SK-N-SH (cell line): ENCODE data around the gene SZT2. TPM values are rescaled to one million over a fixed set of nuclear protein-coding genes. Genes with fewer than 3 reads are reported as not detected.

Source experiments
- CTCF ChIA-PET: fragments of 300-600, 350-600 bp; formaldehyde crosslinking; extraction: SDS; loops from one replicate; lab custom pipeline; 2021; lab: Yijun Ruan, JAX
- POLR2A ChIA-PET: fragments of 350-600 bp; sonication (Branson Sonifier 250); formaldehyde crosslinking; extraction: SDS; loops from one replicate; lab custom pipeline; 2020; ENCODE audit warnings: antibody characterized with exemption, inconsistent platforms; lab: Yijun Ruan, JAX
- DNase-seq: peaks from one replicate; pipeline ENCODE4 v3.0.0; 2012
- H2AFZ ChIP-seq: fragments of 200-600 bp; sonication (generic); 2 replicates; pipeline ENCODE4 v1.8.1; 2016; ENCODE audit warnings: antibody characterized with exemption, mild to moderate bottlenecking, low read depth
- H3F3A ChIP-seq: fragments of 200-600 bp; sonication (generic); replicated peaks from 2 replicates; pipeline ENCODE3; 2016; ENCODE audit warnings: antibody characterized with exemption, mild to moderate bottlenecking; ENCODE audit not compliant: insufficient read depth
- H3K27ac ChIP-seq, 2 experiments: fragments of 200-500 bp in 1 of 2; fragments of 200-600 bp in 1 of 2; sonication (Bioruptor generic) in 1 of 2; sonication (generic), shearing (Covaris generic) in 1 of 2; 2 replicates each; pipeline versions ENCODE4 v1.5.1 to v1.6.1; 2014 to 2016; ENCODE audit warnings: low read depth in 2 of 2, inconsistent platforms in 1 of 2, low read length in 1 of 2, mild to moderate bottlenecking in 1 of 2, mixed read lengths in 1 of 2
- H3K27me3 ChIP-seq: fragments of 200-600 bp; sonication (generic), shearing (Covaris generic); 2 replicates; pipeline ENCODE4 v1.6.1; 2016; ENCODE audit warnings: mixed run types; ENCODE audit not compliant: insufficient read depth
- H3K36me3 ChIP-seq, 2 experiments: fragments of 200-500 bp in 1 of 2; fragments of 200-600 bp in 1 of 2; sonication (Bioruptor generic) in 1 of 2; sonication (generic) in 1 of 2; replicated peaks in 1 of 2; 2 replicates each; pipeline versions ENCODE3 to v1.5.1; 2014 to 2016; ENCODE audit warnings: low read length in 1 of 2, mild to moderate bottlenecking in 1 of 2; ENCODE audit not compliant: insufficient read depth in 2 of 2, control insufficient read depth in 1 of 2
- H3K4me1 ChIP-seq, 2 experiments: fragments of 200-500 bp in 1 of 2; fragments of 200-600 bp in 1 of 2; sonication (Bioruptor generic) in 1 of 2; sonication (generic), shearing (Covaris generic) in 1 of 2; 2 replicates each; pipeline versions ENCODE4 v1.5.1 to v1.6.1; 2014 to 2016; ENCODE audit warnings: low read depth in 1 of 2, low read length in 1 of 2, mixed run types in 1 of 2; ENCODE audit not compliant: insufficient read depth in 2 of 2, control insufficient read depth in 1 of 2
- H3K4me2 ChIP-seq: fragments of 200-600 bp; sonication (generic), shearing (Covaris generic); 2 replicates; pipeline ENCODE4 v1.6.1; 2017; ENCODE audit warnings: mixed run types
- H3K4me3 ChIP-seq, 2 experiments: fragments of 200-500 bp in 1 of 2; fragments of 200-600 bp in 1 of 2; sonication (Bioruptor generic) in 1 of 2; sonication (generic), shearing (Covaris generic) in 1 of 2; 2 replicates each; pipeline versions ENCODE4 v1.5.1 to v1.8.1; 2014 to 2016; ENCODE audit warnings: low read depth in 2 of 2, inconsistent platforms in 1 of 2, low read length in 1 of 2, mild to moderate bottlenecking in 1 of 2, mixed read lengths in 1 of 2, moderate library complexity in 1 of 2
- H3K79me2 ChIP-seq: fragments of 200-600 bp; sonication (generic); 2 replicates; pipeline ENCODE4 v1.8.1; 2017; ENCODE audit warnings: mild to moderate bottlenecking; ENCODE audit not compliant: insufficient read depth
- H3K9ac ChIP-seq: fragments of 200-600 bp; sonication (generic); 2 replicates; pipeline ENCODE4 v1.6.1; 2017; ENCODE audit warnings: mixed run types
- H3K9me2 ChIP-seq: fragments of 200-600 bp; sonication (generic); 2 replicates; pipeline ENCODE4 v1.6.1; 2017; ENCODE audit warnings: mixed run types
- H3K9me3 ChIP-seq: fragments of 200-600 bp; sonication (generic); 2 replicates; pipeline ENCODE4 v1.6.1; 2017; ENCODE audit warnings: mixed run types, mild to moderate bottlenecking, moderate library complexity
- H4K20me1 ChIP-seq: fragments of 200-600 bp; sonication (generic); 2 replicates; pipeline ENCODE4 v1.6.1; 2017; ENCODE audit warnings: mild to moderate bottlenecking, mixed run types; ENCODE audit not compliant: insufficient read depth
- ELF1 ChIP-seq: IDR thresholded peaks from 2 replicates; pipeline ENCODE4 v1.4.0; 2012
- EP300 ChIP-seq, 2 experiments: IDR thresholded peaks; 2 replicates each; pipeline versions ENCODE4 v1.4.0 to v1.6.1; 2012; ENCODE audit warnings: borderline replicate concordance in 1 of 2, low read depth in 1 of 2, low read length in 1 of 2
- EZH2phosphoT487 ChIP-seq: fragments of 200-600 bp; sonication (generic); IDR thresholded peaks from 2 replicates; pipeline ENCODE4 v1.6.1; 2017; ENCODE audit warnings: low read depth, mixed run types, mild to moderate bottlenecking, antibody characterized with exemption, moderate library complexity, borderline replicate concordance
- FOSL2 ChIP-seq: IDR thresholded peaks from 2 replicates; pipeline ENCODE4 v1.4.0; 2012; ENCODE audit warnings: low read depth, mild to moderate bottlenecking, moderate library complexity, borderline replicate concordance
- FOXJ3 ChIP-seq: sonication (generic); formaldehyde crosslinking; IDR thresholded peaks from 2 replicates; pipeline ENCODE4 v1.5.1; 2020; ENCODE audit warnings: mild to moderate bottlenecking, missing genetic modification reagents
- FOXM1 ChIP-seq: IDR thresholded peaks from 2 replicates; pipeline ENCODE4 v1.4.0; 2012; ENCODE audit warnings: low read depth, mild to moderate bottlenecking
- GABPA ChIP-seq: IDR thresholded peaks from 2 replicates; pipeline ENCODE4 v1.4.0; 2012; ENCODE audit warnings: low read depth, mild to moderate bottlenecking
- GATA2 ChIP-seq: sonication (generic); formaldehyde crosslinking; IDR thresholded peaks from 2 replicates; pipeline ENCODE4 v1.5.0; 2020; ENCODE audit warnings: mild to moderate bottlenecking, missing genetic modification reagents
- JUND ChIP-seq: IDR thresholded peaks from 2 replicates; pipeline ENCODE4 v1.4.0; 2012
- MXI1 ChIP-seq: IDR thresholded peaks from 2 replicates; pipeline ENCODE4 v1.6.1; 2012; ENCODE audit warnings: mild to moderate bottlenecking, low read depth, low read length, improper control_type of control experiment
- POLR2AphosphoS5 ChIP-seq: IDR thresholded peaks from 2 replicates; pipeline ENCODE4 v1.6.1; 2012; ENCODE audit warnings: low read depth, low read length
- RAD21 ChIP-seq: IDR thresholded peaks from 2 replicates; pipeline ENCODE4 v1.6.1; 2012; ENCODE audit warnings: mild to moderate bottlenecking, low read length
- RCOR1 ChIP-seq: fragments of 150-350 bp; IDR thresholded peaks from 2 replicates; pipeline ENCODE4 v1.6.1; 2017; ENCODE audit warnings: antibody characterized with exemption, low read length
- RFX5 ChIP-seq: IDR thresholded peaks from 2 replicates; pipeline ENCODE4 v1.6.1; 2012; ENCODE audit warnings: mild to moderate bottlenecking, improper control_type of control experiment, low read length
- RXRA ChIP-seq: IDR thresholded peaks from 2 replicates; pipeline ENCODE4 v1.4.0; 2012; ENCODE audit warnings: low read depth, mild to moderate bottlenecking, borderline replicate concordance
- TCF12 ChIP-seq: IDR thresholded peaks from 2 replicates; pipeline ENCODE4 v1.4.0; 2012
- TEAD4 ChIP-seq: IDR thresholded peaks from 2 replicates; pipeline ENCODE4 v1.4.0; 2012; ENCODE audit warnings: mild to moderate bottlenecking, borderline replicate concordance; ENCODE audit not compliant: insufficient read depth
- WGBS: methylation state at CpG from one replicate; pipeline ENCODE4 v1.1.6; 2017; ENCODE audit warnings: low lambda C conversion rate; 5-methylcytosine and 5-hydroxymethylcytosine counted together
- polyA plus RNA-seq, 3 experiments: library from polyadenylated mRNA; depleted of rRNA; stranded (reverse); fragments of >200 nt; gene quantifications; 2 replicates each; pipeline ENCODE4 v1.2.3, GENCODE V29; 2012
- TF ChIP-seq, protein P1 (sequence below): IDR thresholded peaks from 2 replicates; pipeline ENCODE4 v1.6.1; 2012; ENCODE audit warnings: mild to moderate bottlenecking, low read depth, low read length, moderate library complexity
- TF ChIP-seq, protein P2 (sequence below): IDR thresholded peaks from 2 replicates; pipeline ENCODE4 v1.4.0; 2012; ENCODE audit warnings: low read depth, borderline replicate concordance
- TF ChIP-seq, protein P3 (sequence below): IDR thresholded peaks from 2 replicates; pipeline ENCODE4 v1.4.0; 2012; ENCODE audit warnings: low read depth, borderline replicate concordance
- TF ChIP-seq, protein P4 (sequence below): IDR thresholded peaks from 2 replicates; pipeline ENCODE4 v1.4.0; 2012; ENCODE audit warnings: low read depth
- TF ChIP-seq, protein P5 (sequence below): fragments of 200-600 bp; sonication (generic); IDR thresholded peaks from 2 replicates; pipeline ENCODE4 v1.6.1; 2017; ENCODE audit warnings: antibody characterized with exemption, mild to moderate bottlenecking, moderate library complexity
- TF ChIP-seq, protein P6 (sequence below): fragments of 150-350 bp; IDR thresholded peaks from 2 replicates; pipeline ENCODE4 v1.6.1; 2016; ENCODE audit warnings: mild to moderate bottlenecking, low read depth, low read length

Gene SZT2
- polyA plus RNA-seq, 1 of the 3 experiments (the other 2 are of a cell fraction) = 12.9 TPM

DNA sequence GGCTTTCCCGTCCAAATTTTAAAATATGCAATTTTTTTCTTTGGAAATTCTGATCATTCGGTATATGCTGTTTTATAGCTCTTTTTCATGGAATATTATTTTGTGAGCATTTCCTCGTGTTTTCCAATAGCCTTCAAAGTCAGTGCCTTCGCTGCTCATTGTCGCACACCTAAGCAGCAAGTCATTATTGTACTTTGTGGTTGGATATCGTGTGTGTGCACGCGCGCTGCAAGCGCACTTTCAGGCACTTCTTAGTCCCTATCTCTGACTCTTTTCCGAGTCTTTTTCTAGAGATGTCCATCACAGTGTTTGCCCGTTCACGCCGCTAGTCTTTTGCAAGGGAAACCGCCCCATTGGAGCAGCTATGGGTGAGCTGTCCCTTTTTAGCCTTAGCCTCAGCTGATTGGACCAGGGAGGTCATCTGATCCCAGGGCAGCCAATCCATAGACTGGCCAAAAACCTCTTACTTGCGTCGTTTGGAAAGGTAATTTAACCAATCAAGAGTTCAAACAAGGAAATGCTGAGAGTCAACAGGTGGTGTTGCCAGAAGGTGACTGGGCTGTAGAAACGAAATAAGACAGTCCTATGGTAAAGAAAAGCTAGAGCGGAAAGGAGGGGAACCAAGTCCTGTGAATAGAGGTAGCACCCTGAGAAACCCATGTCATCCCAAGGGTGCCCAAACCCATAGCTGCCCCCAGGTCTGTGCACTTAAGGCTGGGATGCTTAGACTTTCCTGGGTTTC lies 64.7 kb downstream of the SZT2 start:
- Histone ChIP-seq H3K9me3 (no peaks in the 10 kb centered on the region), H2AFZ (peak overlapping the region; percentile 68; the same call in 1 of the 2 replicates), H3K36me3 (peaks cover 0 to 16% of the 10 kb centered on the region in 2 experiments), H3K4me2 (peak overlapping the region; percentile 17), H3K9me2 (no peaks in the 10 kb centered on the region), H3K27me3 (no peaks in the 10 kb centered on the region), H4K20me1 (no peaks in the 10 kb centered on the region), H3K79me2 (no peaks in the 10 kb centered on the region), H3K4me1 (peaks cover 0 to 15% of the 10 kb centered on the region in 2 experiments; a peak in 3 of 4 replicates), H3F3A (peaks cover 16% of the 10 kb centered on the region), H3K27ac (peak overlapping the region; percentile 45 to 84; a peak in 3 of 4 replicates), H3K4me3 (peak overlapping the region; percentile 37 to 48; a peak in 3 of 4 replicates), H3K9ac (peak overlapping the region; percentile 43; the same call in 1 of the 2 replicates)
- DNase-seq = peak; percentile 81
- ChIA-PET POLR2A (interaction anchor here (0.5 to 1.4 kb wide), 6 partner anchors 10 to 44 kb away, joined by 3 to 5 read pairs (median 3); no protein-coding TSS in a partner anchor), CTCF (interaction anchor here (1.2 to 1.7 kb wide), 3 partner anchors 13 to 480 kb away, joined by 4 read pairs; no protein-coding TSS in a partner anchor)
- whole genome bisulfite sequencing = 56% methylated on average over 19 of the region's 19 CpGs
- TF ChIP-seq, protein P1, sequence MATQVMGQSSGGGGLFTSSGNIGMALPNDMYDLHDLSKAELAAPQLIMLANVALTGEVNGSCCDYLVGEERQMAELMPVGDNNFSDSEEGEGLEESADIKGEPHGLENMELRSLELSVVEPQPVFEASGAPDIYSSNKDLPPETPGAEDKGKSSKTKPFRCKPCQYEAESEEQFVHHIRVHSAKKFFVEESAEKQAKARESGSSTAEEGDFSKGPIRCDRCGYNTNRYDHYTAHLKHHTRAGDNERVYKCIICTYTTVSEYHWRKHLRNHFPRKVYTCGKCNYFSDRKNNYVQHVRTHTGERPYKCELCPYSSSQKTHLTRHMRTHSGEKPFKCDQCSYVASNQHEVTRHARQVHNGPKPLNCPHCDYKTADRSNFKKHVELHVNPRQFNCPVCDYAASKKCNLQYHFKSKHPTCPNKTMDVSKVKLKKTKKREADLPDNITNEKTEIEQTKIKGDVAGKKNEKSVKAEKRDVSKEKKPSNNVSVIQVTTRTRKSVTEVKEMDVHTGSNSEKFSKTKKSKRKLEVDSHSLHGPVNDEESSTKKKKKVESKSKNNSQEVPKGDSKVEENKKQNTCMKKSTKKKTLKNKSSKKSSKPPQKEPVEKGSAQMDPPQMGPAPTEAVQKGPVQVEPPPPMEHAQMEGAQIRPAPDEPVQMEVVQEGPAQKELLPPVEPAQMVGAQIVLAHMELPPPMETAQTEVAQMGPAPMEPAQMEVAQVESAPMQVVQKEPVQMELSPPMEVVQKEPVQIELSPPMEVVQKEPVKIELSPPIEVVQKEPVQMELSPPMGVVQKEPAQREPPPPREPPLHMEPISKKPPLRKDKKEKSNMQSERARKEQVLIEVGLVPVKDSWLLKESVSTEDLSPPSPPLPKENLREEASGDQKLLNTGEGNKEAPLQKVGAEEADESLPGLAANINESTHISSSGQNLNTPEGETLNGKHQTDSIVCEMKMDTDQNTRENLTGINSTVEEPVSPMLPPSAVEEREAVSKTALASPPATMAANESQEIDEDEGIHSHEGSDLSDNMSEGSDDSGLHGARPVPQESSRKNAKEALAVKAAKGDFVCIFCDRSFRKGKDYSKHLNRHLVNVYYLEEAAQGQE = no peak
- TF ChIP-seq RAD21 = no peak
- no peak for TF ChIP-seq FOXJ3 (CRISPR knock-in tag)
- TF ChIP-seq RCOR1 = no peak
- TF ChIP-seq GABPA = no peak
- TF ChIP-seq, protein P2, sequence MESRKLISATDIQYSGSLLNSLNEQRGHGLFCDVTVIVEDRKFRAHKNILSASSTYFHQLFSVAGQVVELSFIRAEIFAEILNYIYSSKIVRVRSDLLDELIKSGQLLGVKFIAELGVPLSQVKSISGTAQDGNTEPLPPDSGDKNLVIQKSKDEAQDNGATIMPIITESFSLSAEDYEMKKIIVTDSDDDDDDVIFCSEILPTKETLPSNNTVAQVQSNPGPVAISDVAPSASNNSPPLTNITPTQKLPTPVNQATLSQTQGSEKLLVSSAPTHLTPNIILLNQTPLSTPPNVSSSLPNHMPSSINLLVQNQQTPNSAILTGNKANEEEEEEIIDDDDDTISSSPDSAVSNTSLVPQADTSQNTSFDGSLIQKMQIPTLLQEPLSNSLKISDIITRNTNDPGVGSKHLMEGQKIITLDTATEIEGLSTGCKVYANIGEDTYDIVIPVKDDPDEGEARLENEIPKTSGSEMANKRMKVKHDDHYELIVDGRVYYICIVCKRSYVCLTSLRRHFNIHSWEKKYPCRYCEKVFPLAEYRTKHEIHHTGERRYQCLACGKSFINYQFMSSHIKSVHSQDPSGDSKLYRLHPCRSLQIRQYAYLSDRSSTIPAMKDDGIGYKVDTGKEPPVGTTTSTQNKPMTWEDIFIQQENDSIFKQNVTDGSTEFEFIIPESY = no peak
- TF ChIP-seq, protein P3, sequence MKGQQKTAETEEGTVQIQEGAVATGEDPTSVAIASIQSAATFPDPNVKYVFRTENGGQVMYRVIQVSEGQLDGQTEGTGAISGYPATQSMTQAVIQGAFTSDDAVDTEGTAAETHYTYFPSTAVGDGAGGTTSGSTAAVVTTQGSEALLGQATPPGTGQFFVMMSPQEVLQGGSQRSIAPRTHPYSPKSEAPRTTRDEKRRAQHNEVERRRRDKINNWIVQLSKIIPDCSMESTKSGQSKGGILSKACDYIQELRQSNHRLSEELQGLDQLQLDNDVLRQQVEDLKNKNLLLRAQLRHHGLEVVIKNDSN = peak; percentile 54; the same call in 1 of the 2 replicates
- 0 out of 2 replicates have a peak, but pooled peaks have one; percentile 23 for TF ChIP-seq MXI1
- no peak for TF ChIP-seq FOSL2
- TF ChIP-seq GATA2 (CRISPR knock-in tag) = no peak
- no peak for TF ChIP-seq EZH2phosphoT487
- TF ChIP-seq JUND = no peak
- TF ChIP-seq, protein P4, sequence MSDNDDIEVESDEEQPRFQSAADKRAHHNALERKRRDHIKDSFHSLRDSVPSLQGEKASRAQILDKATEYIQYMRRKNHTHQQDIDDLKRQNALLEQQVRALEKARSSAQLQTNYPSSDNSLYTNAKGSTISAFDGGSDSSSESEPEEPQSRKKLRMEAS = 0 out of 2 replicates have a peak, but pooled peaks have one; percentile 1
- no peak for TF ChIP-seq EP300 (IDR thresholded peaks at IDR 0.05; ENCODE audit: borderline replicate concordance in 1 of 2, low read depth in 1 of 2, low read length in 1 of 2)
- TF ChIP-seq POLR2AphosphoS5 = no peak
- TF ChIP-seq, protein P5, sequence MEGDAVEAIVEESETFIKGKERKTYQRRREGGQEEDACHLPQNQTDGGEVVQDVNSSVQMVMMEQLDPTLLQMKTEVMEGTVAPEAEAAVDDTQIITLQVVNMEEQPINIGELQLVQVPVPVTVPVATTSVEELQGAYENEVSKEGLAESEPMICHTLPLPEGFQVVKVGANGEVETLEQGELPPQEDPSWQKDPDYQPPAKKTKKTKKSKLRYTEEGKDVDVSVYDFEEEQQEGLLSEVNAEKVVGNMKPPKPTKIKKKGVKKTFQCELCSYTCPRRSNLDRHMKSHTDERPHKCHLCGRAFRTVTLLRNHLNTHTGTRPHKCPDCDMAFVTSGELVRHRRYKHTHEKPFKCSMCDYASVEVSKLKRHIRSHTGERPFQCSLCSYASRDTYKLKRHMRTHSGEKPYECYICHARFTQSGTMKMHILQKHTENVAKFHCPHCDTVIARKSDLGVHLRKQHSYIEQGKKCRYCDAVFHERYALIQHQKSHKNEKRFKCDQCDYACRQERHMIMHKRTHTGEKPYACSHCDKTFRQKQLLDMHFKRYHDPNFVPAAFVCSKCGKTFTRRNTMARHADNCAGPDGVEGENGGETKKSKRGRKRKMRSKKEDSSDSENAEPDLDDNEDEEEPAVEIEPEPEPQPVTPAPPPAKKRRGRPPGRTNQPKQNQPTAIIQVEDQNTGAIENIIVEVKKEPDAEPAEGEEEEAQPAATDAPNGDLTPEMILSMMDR = no peak
- TF ChIP-seq RXRA = no peak
- no peak for TF ChIP-seq RFX5
- TF ChIP-seq FOXM1 = no peak
- TF ChIP-seq, protein P6, sequence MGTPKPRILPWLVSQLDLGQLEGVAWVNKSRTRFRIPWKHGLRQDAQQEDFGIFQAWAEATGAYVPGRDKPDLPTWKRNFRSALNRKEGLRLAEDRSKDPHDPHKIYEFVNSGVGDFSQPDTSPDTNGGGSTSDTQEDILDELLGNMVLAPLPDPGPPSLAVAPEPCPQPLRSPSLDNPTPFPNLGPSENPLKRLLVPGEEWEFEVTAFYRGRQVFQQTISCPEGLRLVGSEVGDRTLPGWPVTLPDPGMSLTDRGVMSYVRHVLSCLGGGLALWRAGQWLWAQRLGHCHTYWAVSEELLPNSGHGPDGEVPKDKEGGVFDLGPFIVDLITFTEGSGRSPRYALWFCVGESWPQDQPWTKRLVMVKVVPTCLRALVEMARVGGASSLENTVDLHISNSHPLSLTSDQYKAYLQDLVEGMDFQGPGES = no peak
- no peak for TF ChIP-seq TCF12
- TF ChIP-seq TEAD4 = no peak
- TF ChIP-seq ELF1 = no peak
